Measurements from ENCODE around the gene AP3D1. TPM values are rescaled to one million over a fixed set of nuclear protein-coding genes. Genes with fewer than 3 reads are reported as not detected.
A peak's percentile ranks its signal among the peaks of the same experiment; 100 is the strongest.

Gene AP3D1
- total and polyA plus RNA-seq, 9 of the 15 experiments (the other 6 are each of a cell fraction or from before 2014, with no cell fraction given) = 1.2 to 86.1 (median 35.9) TPM

- no peak for TF ChIP-seq ZNF395 (CRISPR knock-in tag; IDR thresholded peaks at IDR 0.05)
- TF ChIP-seq KAT8 (IDR thresholded peaks at IDR 0.05; ENCODE audit: low read depth) = no peak
- peak; percentile 64; the same call in 1 of the 2 replicates for TF ChIP-seq CREM (IDR thresholded peaks at IDR 0.05; ENCODE audit: low read depth)
- no peak for TF ChIP-seq FOSL1 (tag; conservative IDR thresholded peaks at IDR 0.05)
- TF ChIP-seq ZNF408 (CRISPR knock-in tag; IDR thresholded peaks at IDR 0.05; ENCODE audit: low read depth) = no peak
- no peak for TF ChIP-seq MBD2 (IDR thresholded peaks at IDR 0.05; ENCODE audit: borderline replicate concordance, low read depth)
- TF ChIP-seq MNT (conservative IDR thresholded peaks at IDR 0.05) = peak in 1 of 2 experiments; percentile 92
- TF ChIP-seq ZNF324 (CRISPR knock-in tag; IDR thresholded peaks at IDR 0.05) = no peak
- peak; percentile 81 for TF ChIP-seq NKRF (IDR thresholded peaks at IDR 0.05; ENCODE audit: borderline replicate concordance)
- TF ChIP-seq ZNF778 (CRISPR knock-in tag; IDR thresholded peaks at IDR 0.05) = no peak
- TF ChIP-seq ZNF121 (CRISPR knock-in tag; conservative IDR thresholded peaks at IDR 0.05) = peak; percentile 67; the same call in 1 of the 2 replicates
- TF ChIP-seq HES1 (IDR thresholded peaks at IDR 0.05; ENCODE audit: low read depth) = no peak
- no peak for TF ChIP-seq ZNF444 (CRISPR knock-in tag; IDR thresholded peaks at IDR 0.05)
- no peak for TF ChIP-seq GMEB1 (CRISPR knock-in tag; IDR thresholded peaks at IDR 0.05)
- peak; percentile 38 for TF ChIP-seq HNRNPLL (IDR thresholded peaks at IDR 0.05; ENCODE audit: low read depth, low read length, poor library complexity, severe bottlenecking)
- no peak for TF ChIP-seq IRF2 (CRISPR knock-in tag; IDR thresholded peaks at IDR 0.05)
- TF ChIP-seq HOXB6 (CRISPR knock-in tag; IDR thresholded peaks at IDR 0.05; ENCODE audit: borderline replicate concordance) = no peak
- no peak for TF ChIP-seq TFE3 (CRISPR knock-in tag; IDR thresholded peaks at IDR 0.05)
- TF ChIP-seq NCOR1 (IDR thresholded peaks at IDR 0.05) = no peak
Observed at GRCh38 chr19:2096480-2097202, 54.7 kb downstream of the AP3D1 start, which contains the start of gene IZUMO4 (continued).
